ENCODE results near the gene WDR41.
"Not testable (repeated sequence)": the region's sequence is repeated elsewhere in the genome, so short reads cannot be mapped to it uniquely, and the experiment has no call there.

Gene WDR41

GRCh38 chr5:77499973-77500372 lies 7.9 kb upstream of the WDR41 start:
- TF ChIP-seq, protein P1, sequence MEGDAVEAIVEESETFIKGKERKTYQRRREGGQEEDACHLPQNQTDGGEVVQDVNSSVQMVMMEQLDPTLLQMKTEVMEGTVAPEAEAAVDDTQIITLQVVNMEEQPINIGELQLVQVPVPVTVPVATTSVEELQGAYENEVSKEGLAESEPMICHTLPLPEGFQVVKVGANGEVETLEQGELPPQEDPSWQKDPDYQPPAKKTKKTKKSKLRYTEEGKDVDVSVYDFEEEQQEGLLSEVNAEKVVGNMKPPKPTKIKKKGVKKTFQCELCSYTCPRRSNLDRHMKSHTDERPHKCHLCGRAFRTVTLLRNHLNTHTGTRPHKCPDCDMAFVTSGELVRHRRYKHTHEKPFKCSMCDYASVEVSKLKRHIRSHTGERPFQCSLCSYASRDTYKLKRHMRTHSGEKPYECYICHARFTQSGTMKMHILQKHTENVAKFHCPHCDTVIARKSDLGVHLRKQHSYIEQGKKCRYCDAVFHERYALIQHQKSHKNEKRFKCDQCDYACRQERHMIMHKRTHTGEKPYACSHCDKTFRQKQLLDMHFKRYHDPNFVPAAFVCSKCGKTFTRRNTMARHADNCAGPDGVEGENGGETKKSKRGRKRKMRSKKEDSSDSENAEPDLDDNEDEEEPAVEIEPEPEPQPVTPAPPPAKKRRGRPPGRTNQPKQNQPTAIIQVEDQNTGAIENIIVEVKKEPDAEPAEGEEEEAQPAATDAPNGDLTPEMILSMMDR (IDR thresholded peaks at IDR 0.05; ENCODE audit: insufficient read depth, low read length, missing control alignments) = no peak
- ChIA-PET CTCF (interaction anchor here (1.4 kb wide), 1 partner anchor 8 kb away, joined by 11 read pairs; the partner anchor contains the start of gene WDR41), POLR2A (no interaction called here)
- no peak for DNase-seq (ENCODE audit: low read depth, low spot score)
- no peak overlapping the region for H3K4me3 ChIP-seq (ENCODE audit: low read depth, low read length)

DNA sequence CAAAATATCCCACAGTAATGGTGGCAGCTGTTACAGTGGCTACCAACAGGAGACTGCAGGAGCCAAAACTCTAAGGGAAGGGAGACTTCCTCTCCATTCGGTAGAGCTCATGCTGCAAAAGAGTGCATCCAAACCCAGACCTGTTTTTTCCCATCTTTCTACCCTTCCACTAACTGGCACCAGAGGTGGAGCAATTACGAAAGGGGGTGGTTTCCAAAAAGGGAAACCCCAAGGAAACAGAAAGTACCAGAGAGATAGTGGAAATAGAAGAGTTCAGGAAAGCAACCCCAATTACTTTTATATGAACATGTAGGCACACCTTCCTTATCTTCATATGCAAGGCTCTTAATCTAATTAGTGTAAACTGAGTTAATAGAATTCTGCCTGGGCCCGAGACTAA lies 7.3 kb upstream of the WDR41 start:
- TF ChIP-seq, protein P1 (IDR thresholded peaks at IDR 0.05; ENCODE audit: insufficient read depth, low read length, missing control alignments) = no peak
- H3K4me3 ChIP-seq (ENCODE audit: low read depth, low read length) = no peak overlapping the region
- no peak for DNase-seq (ENCODE audit: low read depth, low spot score)
- CTCF ChIA-PET = no interaction called here
- POLR2A ChIA-PET = no interaction called here

- TF ChIP-seq, protein P1 (IDR thresholded peaks at IDR 0.05; ENCODE audit: insufficient read depth, low read length, missing control alignments) = no peak
- CTCF ChIA-PET = no interaction called here
- DNase-seq (ENCODE audit: low read depth, low spot score) = no peak
- POLR2A ChIA-PET = no interaction called here
- H3K4me3 ChIP-seq (ENCODE audit: low read depth, low read length) = no peak overlapping the region
Measured at GRCh38 chr5:77498952-77499351, 6.8 kb upstream of the WDR41 start.

DNA sequence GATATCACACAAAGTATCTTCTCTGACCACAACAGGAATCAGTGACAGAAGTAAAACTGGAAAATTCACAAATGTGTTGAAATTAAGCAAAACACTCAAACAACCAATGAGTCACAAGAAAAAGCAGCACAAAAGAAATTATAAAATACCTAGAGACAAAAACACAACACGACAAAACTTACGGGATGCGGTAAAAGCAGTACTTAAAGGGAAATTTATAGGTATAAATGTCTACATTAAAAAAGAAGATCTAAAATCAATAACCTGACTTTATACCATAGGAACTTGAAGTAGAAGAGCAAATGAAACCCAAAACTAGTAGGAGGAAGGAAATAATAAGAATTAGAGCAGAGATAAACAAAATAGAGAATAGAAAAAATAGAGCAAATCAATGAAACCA lies 2.8 kb upstream of the WDR41 start:
- ChIA-PET POLR2A (no interaction called here), CTCF (interaction anchor here (1.3 to 4.5 kb wide), 2 partner anchors 350 to 360 kb away, joined by 3 to 115 read pairs; no protein-coding TSS in a partner anchor)
- TF ChIP-seq, protein P1 (IDR thresholded peaks at IDR 0.05; ENCODE audit: insufficient read depth, low read length, missing control alignments) = no peak
- no peak overlapping the region for H3K4me3 ChIP-seq (ENCODE audit: low read depth, low read length)
- no peak for DNase-seq (ENCODE audit: low read depth, low spot score)

GRCh38 chr5:77492653-77493000 lies 511 bp upstream of the WDR41 start:
- peak overlapping the region; percentile 88 for H3K4me3 ChIP-seq (ENCODE audit: low read depth, low read length)
- ChIA-PET CTCF (interaction anchor here (0.6 to 4.5 kb wide), 67 partner anchors 8 to 672 kb away, joined by 3 to 115 read pairs (median 4); partner anchors contain the start of gene ZBED3), POLR2A (interaction anchor here (0.7 to 1.7 kb wide), 6 partner anchors 9 to 415 kb away, joined by 3 to 5 read pairs (median 4); no protein-coding TSS in a partner anchor)
- DNase-seq (ENCODE audit: low read depth, low spot score) = no peak
- TF ChIP-seq, protein P1 (IDR thresholded peaks at IDR 0.05; ENCODE audit: insufficient read depth, low read length, missing control alignments) = no peak

DNA sequence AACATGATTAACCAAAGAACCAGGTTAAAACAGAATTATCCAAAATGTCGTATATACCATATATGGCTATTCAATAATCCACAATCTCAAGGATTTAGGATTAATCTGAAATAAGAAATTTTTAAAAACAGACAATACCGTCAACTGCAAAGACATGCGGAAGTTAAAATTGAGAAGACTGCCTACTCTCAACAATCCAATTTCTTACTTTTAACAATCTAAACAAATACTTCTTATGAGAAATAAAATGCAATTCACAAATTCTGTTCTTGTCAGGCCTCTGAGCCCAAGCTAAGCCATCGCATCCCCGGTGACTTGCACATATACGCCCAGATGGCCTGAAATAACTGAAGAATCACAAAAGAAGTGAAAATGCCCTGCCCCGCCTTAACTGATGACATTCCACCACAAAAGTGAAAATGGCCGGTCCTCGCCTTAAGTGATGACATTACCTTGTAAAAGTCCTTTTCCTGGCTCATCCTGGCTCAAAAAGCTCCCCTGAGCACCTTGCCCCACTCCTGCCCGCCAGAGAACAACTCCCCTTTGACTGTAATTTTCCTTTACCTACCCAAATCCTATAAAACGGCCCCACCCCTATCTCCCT lies 1.3 kb downstream of the WDR41 start:
- POLR2A ChIA-PET = interaction anchor here (1.7 kb wide), 1 partner anchor 308 kb away, joined by 3 read pairs; no protein-coding TSS in a partner anchor
- H3K4me3 ChIP-seq (ENCODE audit: low read depth, low read length) = peak overlapping the region; percentile 88
- CTCF ChIA-PET = interaction anchor here (2.1 to 4.5 kb wide), 4 partner anchors 25 to 413 kb away, joined by 11 to 115 read pairs (median 16); no protein-coding TSS in a partner anchor
- not testable (repeated sequence) for DNase-seq (ENCODE audit: low read depth, low spot score)

Measured in AG04449 (cell line).